MM.1S (cell line): ENCODE results near the gene VPS26B.

Experiments
- CTCF ChIP-seq: fragments of 300-600 bp; sonication (generic); IDR thresholded peaks from 2 replicates; pipeline ENCODE4 v1.5.1; 2016; ENCODE audit warnings: antibody characterized with exemption, low read length, mixed read lengths
- EZH2 ChIP-seq: fragments of 300-600 bp; sonication (generic); optimal IDR thresholded peaks from 2 replicates; pipeline ENCODE3; 2017; ENCODE audit warnings: low read depth, mild to moderate bottlenecking, antibody characterized with exemption, low read length, mixed read lengths
- EZH2phosphoT487 ChIP-seq: fragments of 300-600 bp; sonication (generic); IDR thresholded peaks from 2 replicates; pipeline ENCODE4 v1.6.1; 2018; ENCODE audit warnings: antibody characterized with exemption, low read length

- TF ChIP-seq CTCF (no peak), EZH2 (no peak), EZH2phosphoT487 (no peak)
Observed at GRCh38 chr11:134278356-134278755, 53.9 kb downstream of the VPS26B start.
